ENCODE results near the gene SKOR1.

The SKOR1 gene

GRCh38 chr15:67820122-67820991 lies 5.0 kb upstream of the SKOR1 start:
- DNase-seq: no peak

- DNase-seq: no peak
Measured at GRCh38 chr15:67820992-67821783, 4.1 kb upstream of the SKOR1 start.

GRCh38 chr15:67821784-67822440 lies 3.4 kb upstream of the SKOR1 start:
- no peak for DNase-seq

- no peak for DNase-seq
Measured at GRCh38 chr15:67822537-67823313, 2.6 kb upstream of the SKOR1 start.

DNA sequence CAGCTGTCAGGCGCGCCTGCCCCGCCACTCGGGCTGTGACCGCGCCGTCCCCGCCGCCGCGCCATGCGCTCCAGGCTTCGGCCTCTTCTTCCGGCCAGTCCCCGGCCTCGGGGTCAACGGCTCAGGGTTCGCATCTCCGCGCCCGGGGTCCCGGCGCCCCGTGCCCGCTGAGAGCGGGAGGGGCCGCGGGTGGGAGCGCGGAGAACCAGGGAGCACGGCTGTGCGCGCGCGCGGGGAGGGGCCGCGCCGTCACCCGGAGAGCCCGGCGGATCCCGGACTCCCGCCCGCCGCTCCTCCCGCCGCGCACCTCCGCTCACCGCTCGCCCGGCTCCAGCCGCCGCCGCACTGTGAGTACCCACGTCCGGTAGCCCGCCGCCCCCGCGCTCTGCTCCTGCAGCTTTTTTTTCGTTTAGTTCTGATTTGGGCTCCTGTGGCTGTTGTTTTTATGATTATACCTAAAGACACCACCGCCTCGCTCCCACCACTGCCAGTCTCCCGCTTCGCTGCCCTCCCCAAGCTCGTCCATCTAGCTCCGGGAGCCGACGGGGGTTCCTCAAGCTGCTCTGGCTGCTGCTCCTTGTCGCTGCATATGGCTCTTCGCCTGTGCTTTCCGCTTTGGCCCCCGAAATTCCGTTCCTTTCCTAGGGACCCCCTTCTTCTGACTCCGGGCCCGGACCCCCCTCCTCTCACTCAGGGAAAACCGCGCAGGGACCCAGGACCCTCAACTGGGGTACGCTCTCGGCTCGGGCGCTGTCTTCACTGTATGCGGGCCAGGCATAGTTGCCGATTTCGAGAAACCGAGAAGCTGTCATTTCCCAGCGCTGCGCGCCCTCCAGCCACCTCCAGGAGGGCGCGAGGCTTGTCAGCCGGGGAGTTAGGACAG lies 1.8 kb upstream of the SKOR1 start:
- no peak for DNase-seq

- no peak for DNase-seq
Measured at GRCh38 chr15:67824197-67824968, 926 bp upstream of the SKOR1 start.

DNA sequence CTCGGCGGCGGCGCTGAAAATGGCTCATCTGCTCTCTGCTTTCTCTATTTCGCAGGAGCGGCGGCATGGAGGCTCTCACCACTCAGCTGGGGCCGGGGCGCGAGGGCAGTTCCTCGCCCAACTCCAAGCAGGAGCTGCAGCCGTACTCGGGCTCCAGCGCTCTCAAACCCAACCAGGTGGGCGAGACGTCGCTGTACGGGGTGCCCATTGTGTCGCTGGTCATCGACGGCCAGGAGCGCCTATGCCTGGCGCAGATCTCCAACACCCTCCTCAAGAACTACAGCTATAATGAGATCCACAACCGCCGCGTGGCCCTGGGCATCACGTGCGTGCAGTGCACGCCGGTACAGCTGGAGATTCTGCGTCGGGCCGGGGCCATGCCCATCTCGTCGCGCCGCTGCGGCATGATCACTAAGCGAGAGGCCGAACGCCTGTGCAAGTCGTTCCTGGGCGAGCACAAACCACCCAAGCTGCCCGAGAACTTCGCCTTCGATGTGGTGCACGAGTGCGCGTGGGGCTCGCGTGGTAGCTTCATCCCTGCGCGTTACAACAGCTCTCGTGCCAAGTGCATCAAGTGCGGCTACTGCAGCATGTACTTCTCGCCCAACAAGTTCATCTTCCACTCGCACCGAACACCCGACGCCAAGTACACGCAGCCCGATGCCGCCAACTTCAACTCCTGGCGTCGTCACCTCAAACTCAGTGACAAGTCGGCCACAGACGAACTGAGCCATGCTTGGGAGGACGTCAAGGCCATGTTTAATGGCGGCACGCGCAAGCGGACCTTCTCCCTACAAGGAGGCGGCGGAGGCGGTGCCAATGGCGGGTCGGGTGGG lies 790 bp downstream of the SKOR1 start:
- DNase-seq: no peak

- DNase-seq: no peak
Measured at GRCh38 chr15:67826717-67827561, 1.6 kb downstream of the SKOR1 start.

DNA sequence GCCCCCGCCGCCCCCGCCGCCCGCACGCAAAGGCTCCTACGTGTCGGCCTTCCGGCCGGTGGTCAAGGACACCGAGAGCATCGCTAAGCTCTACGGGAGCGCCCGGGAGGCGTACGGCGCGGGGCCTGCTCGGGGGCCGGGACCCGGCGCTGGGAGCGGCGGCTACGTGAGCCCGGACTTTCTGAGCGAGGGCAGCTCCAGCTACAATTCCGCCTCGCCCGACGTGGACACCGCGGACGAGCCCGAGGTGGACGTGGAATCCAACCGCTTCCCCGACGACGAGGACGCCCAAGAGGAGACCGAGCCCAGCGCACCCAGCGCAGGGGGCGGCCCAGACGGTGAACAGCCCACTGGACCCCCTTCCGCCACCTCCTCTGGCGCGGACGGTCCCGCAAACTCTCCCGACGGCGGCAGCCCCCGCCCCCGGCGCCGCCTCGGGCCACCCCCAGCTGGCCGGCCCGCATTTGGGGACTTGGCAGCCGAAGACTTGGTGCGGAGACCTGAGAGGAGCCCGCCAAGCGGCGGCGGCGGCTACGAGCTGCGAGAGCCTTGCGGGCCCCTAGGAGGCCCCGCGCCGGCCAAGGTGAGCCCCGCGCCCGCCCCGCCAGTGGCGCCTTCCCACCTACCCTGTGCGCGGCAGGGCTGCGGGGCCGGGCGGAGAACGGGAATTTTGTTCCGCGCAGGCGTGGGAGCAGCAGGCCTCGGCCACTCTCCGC lies 2.4 kb downstream of the SKOR1 start:
- no peak for DNase-seq

- no peak for DNase-seq
Measured at GRCh38 chr15:67828278-67828968, 3.1 kb downstream of the SKOR1 start.

- DNase-seq: no peak
Measured at GRCh38 chr15:67828969-67829646, 3.8 kb downstream of the SKOR1 start.

GRCh38 chr15:67829647-67830504 lies 4.6 kb downstream of the SKOR1 start:
- DNase-seq: no peak

DNA sequence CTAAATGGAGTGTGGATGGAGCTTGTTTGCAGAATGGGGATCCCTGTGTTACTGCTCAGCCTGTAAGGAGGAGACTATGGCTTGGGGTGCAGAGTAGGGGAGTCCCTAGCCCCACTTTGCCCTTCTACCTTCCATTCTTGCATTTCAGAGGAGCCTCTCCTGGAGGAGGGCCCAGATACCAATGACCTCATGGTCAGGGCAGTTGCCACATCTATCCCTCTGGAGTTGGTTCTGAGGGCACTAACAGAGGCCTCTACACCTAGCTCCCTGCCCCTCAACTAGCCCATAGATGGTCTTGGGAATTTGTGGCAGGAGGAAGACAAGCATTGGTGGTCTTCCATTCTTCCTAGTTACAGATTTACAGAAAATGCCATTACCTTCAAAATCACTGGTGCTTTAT lies 6.1 kb downstream of the SKOR1 start:
- no peak for DNase-seq

- peak; percentile 29 for DNase-seq
Measured at GRCh38 chr15:67832031-67832551, 6.8 kb downstream of the SKOR1 start.

- DNase-seq: no peak
Measured at GRCh38 chr15:67832897-67833709, 7.8 kb downstream of the SKOR1 start.

Data from MV-4-11 (cell line).